Measurements from ENCODE around the gene CKB.

The CKB gene

DNA sequence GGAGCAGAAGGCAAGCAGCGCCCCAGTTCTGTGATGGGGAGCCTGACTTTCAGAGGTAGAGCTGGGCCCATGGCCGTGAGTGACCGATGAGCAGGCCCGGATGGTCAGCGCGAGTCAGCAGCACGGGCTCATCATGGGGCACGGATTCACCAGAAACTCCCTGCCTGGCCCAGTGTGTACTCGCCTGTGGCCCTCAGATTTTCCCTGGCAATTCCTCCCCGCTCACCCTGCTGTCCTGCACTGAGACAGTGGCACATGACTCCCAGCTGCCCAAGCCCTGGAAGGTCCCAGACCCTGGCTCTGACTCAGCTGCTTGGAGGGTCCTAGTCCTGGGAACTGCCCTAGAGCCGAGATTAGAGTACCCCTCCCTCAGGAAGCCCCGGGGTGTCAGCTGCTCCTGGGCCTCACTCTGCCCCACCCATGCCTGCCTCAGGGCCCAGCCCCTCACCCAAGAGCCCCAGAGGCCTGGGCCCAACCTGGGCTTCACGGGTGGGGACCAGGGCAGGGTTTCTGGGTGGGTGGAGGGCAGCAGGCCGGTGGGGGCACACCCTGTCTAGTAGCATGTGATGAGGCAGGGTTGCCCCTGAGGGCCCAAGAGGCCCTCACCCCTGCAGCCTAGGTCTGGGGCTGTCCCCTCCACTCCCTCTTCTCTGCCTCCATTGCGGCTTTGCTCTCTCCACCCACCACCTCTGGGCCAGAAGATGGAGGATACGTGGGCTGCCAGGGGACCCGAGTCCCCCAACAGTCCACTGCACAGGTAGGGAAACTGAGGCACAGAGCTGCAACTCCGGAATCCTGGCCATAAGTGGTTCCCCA, 14.8 kb upstream of the CKB start:
- DNase-seq: no peak

DNA sequence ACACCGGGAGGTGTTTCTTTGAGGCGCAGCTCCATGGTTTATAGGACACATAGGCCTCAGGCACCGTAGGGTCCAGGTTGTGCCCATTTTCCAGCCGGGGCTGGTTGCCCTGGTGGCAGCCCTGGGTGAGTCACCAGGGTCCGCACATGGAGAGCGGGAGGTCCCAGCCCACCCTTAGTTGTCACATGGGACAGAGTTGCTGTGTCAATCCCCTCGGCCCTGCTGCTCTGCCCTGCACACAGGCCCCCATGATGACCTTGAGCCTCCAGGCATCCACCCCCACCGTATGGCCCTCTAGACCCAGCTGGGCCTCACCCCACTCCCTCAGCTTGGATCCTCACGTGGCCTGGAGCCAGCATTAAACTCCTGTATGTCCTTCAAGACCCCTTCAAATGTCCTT, 14.1 kb upstream of the CKB start:
- DNase-seq: no peak

DNA sequence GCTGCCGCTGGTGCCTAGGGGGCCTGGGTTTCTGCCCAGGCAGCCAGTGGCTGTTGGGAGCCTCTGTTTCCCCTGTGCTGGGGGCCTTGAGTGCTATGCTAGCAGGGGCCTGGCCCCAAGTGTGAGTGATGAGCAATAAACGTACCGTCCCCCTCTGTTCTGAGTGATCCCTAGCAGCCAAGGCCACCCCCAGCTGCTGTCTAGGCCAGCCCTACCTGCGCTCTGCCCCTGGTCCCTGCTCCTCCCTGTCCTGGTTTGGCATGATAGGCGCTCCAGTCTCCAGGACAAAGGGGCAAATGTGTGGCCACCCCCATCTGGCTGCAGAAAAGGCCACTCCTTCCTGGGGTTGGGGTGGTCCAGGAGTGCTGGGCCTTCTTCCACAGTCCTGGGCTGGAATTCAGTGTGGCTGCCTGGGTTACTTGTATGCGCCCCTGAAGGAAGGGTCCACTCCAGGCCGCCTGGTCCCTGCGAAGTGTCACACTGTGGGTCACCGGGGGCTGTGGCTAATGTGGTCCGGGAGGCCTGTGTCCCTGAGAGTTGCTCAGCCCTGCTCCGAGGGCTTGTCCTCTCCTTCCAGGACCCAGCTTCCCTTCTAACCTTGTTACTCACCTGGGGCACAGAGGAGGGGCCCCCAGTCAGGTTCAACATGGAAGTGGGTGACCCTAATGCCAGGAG, 13.4 kb upstream of the CKB start:
- no peak for DNase-seq

DNA sequence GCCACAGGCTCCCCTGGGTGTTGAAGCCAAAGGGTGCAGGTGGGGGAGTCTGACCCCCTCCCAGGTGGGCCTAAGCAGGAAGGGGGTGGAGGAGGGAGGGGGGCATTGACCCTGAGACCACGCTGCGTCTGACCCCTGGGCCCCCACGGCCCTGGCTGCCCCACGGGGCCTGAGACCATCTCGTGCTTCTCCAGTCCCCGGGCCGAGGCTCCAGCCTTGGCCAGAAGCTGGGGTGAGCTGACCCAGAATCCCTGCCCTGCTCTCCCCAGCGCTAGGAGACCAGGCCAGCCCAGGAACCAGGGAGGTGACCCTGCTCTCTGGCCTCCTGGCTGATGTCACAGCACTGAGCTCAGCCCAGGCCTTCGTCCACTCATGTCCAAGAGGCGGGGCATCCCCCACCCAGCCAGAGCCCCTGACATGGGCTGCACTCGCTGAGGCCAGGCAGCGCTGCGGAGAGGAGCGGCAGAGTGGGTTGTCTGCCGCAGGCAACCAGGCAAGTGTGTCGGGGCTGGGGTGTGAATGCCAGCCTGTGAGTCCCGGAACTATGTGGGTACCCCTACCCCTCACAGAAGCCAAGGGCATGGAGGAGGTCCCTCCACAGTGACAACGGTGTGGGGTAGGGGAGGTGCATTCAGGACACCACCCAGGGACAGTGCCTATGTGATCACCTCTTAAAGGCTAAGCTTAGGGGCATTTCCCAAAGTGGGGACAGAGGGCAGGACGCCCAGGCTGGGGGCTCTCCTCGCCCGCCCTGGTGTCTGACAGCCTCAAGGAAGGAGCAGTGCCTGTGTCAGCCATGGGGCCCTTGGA, 12.7 kb upstream of the CKB start:
- DNase-seq: no peak

DNA sequence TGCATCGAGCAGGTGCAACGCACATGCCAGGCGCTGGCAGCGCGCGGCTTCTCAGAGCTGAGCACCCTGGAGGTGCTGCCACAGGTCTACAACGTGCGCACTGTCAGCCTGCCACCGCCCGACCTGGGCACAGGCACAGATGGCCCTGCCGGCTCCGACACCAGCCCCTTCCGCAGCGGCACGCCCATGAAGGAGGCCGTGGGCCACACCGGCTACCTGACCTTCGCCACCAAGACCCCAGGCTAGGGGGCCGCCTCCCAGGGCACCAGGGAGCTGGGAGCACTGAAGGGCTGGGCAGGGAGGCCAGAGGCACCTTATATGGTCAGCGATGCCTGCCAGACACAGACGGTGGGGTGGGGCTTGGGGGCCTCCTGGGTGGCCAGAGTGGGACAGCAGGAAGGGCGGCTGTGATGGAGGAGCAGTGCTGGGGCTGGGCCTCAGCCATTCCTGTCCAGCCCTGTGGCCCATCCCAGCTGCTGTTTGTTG, 12.0 kb upstream of the CKB start:
- no peak for DNase-seq

DNA sequence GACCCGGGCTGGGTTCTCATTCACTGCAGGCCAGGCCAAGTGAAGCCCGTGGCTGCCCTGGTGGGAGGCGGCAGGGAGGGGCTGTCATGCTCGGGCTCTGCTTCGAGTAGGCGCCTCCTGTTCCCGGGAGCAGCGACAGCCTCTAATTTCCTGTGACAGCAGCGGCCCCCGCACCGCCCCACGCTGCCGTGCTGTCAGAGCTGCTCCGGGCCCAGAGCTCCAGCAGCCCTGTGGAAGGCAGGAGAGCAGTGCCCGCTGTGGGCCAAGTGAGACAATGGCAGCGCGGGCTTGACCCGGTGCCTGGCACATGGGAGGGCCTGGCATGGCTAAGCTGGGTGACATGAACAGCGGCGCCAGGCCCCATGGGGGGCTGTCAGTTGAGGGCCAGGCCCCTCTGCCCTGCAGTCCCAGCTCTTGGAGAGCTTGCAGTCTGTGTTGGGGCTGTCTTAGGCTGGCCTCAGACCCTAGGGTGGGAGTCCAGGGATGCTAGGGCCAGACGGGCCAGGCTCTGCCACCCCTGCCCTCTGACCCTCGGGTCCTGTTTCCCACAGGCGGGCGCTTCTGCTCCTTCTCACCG, 11.5 kb upstream of the CKB start:
- no peak for DNase-seq

DNA sequence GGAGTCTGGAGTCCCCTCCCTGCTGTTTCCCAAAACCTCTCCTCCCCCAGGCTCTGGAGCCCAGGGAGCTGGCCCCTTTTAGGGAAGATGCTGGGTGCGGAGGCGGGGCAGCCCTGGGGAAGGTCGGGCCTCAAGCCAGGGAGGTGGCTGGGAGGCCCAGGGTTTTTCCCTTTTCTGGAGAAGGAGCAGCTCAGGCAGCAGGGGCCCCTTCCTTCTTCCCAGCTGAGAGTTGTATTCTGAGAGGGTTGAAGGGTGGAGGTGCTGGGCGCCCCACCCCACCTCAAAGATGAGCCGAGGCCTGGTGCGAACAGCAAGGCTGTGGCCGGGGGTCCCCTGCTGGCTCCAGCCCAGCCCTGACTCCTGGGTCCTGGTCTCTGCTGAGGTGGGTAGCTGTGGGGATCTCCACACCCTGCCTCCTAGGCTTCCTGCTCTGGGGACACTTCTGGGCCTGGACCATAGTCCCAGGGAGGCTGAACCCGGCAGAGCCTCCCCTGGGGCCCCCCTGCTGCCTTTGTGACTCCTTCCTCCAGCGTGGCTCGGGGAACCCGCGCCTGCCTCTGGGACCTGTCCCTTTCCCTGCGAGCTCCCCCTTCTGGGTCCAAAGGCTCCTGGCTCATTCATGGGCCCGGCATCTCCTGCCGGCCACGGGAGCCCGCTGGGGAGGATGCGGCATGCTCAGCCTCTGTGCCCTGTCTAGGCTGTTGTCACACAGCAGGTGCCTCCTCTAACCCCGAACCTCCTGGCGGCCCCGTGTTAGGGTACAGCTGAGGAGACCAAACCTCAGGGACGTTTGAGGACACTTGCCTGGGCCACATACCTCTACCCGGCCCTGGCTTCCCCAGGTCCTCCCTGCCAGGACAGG, 10.7 kb upstream of the CKB start:
- no peak for DNase-seq

DNA sequence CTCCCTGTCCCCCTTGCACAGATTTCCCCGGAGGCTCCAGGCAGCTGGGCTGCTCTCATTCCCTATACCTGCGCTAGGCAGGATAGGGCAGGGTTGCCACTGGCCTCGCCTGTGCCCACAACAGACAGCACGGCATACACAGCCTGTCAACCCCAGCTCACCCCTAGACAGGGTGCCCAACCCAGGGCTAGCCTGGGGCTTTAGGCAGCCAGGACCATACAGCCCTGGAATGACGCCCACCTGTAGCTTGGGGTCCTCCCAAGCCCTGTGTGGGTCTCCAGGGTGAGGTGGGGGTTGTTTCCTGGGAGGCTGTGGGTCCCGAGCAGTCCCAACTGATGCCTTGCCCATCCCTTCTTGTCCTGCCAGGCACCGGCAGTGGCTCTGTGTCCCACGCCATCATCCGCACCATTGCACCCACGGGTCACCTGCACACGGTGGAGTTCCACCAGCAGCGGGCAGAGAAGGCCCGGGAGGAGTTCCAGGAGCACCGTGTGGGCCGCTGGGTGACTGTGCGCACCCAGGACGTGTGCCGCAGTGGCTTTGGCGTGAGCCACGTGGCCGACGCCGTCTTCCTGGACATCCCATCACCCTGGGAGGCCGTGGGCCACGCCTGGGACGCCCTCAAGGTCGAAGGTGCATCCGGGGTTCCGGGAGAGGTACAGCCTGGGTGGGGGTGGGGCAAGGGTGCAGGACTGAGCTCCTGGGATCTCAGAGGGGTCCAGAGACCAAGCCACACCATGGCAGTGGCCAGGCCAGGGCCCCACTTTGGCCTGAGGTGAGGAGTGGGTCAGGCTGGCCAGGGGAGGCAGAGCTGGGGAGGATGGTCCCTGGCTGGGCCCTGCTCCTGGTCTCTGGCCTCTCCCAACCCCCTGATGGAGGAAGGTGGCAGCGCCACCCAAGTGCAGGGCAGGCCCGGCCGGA, 9.8 kb upstream of the CKB start:
- no peak for DNase-seq

DNA sequence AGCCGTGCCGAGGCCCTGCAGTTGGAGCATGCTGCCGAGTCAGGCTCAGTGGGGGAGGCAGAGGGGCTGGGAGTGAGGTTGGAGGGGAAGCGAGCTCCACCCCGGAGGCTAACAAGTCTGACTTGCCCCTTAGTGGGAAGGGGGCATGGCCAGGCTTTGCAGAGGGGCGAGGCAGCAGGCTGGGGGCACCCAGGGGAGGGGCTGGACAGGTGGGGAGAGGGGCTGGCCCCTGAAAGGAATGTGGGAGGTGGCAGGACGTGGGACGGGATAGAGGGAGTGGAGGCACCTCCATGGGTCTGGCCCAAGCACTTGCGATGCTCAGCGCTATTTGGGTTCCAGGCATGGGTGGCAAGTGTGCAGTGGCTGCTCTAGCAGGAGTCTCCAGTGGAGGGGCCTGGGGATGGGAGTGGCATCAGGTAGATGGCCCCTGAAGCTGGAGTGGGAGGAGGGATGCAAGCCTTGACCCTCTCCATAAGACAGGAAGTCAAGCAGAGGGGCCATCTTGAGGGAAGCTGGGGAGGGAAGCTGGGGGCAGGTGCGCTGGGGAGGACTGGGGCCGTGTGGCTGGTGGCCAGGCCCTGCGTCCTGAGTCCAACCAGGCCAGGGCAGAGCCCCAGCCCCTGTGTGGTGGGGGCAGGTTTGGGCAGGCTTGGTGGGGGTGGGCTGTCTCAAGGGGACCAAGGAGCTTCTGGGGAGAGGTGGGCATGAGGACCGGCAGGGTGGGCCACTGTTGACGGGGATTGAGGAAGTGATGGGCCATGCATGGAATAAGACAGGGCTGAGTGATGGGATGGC, 9.0 kb upstream of the CKB start:
- DNase-seq: no peak

DNA sequence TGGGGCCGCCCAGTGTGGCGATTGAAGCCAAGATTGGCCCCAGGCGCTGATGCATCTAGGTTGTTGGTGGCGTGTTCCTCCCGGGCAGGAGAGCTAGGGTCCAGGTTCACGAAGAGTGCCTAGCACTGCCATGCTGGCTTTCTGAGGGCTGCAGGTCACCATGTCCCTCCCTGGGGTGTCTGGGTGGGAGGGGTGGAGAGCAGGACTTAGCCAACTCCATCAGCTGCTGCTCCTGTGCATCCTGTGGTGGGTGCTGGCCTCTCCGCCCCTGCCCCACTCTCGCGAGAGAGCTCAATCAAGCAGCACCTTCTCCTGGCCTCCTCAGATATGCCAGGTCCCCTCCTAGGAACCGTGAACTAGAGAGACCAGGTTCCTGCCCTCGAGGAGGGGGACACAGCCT, 8.2 kb upstream of the CKB start:
- DNase-seq: no peak

DNA sequence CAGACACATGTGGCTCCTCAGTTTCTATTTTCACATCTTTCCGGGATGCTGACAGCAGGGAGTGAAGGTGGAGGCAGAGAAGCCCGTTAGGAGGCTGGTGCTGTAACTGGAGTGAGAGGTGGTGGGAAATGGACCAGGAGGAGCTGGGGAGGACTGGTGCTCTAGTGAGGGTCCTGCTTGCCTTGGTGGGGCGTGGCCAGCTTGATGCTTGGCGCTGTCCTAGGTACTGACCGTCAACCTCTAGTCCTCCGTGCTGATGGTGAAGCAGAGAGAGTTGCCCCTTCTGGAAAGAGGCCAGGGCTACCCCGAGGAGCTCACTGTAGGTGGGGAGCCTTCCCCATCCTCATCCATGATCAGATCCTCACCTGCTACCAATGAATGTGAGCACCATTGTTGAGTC, 7.8 kb upstream of the CKB start:
- no peak for DNase-seq

DNA sequence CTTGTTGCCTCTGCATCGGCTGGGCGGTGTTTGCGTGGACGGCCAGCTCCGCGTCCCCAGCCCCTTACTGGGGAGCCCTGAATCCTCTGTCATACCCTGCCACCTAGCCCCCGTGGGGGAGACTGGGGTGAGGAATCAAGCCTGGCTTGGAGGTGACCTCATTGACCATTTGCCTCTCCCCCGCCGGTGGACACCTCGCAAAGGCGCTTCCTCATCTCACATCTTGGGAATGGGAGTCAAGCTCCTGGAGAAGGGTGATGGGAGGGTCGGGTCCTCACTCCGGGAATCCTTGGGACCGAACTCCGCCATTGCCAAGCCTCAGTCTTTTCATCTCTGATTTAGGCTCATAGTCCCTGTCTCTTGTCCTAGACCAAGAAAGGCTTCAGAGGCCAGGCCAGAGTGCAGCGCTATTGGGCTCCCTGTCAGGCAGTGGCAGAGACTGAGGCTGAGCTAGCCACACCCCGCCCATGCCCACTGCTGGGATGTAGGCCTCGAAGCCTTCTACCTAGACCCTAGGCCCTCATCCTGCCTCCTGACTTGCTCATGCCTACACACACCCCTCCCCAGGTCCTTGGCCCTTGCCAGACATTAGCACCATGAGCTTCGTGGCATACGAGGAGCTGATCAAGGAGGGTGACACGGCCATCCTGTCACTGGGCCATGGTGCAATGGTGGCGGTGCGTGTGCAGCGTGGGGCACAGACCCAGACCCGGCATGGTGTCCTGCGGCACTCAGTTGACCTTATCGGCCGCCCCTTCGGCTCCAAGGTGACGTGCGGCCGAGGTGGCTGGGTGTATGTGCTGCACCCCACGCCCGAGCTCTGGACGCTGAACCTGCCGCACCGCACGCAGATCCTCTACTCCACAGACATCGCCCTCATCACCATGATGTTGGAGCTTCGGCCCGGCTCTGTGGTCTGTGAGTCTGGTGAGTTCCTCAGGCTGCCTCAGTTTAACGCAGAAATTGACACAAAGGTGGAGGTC, 7.0 kb upstream of the CKB start:
- no peak for DNase-seq

DNA sequence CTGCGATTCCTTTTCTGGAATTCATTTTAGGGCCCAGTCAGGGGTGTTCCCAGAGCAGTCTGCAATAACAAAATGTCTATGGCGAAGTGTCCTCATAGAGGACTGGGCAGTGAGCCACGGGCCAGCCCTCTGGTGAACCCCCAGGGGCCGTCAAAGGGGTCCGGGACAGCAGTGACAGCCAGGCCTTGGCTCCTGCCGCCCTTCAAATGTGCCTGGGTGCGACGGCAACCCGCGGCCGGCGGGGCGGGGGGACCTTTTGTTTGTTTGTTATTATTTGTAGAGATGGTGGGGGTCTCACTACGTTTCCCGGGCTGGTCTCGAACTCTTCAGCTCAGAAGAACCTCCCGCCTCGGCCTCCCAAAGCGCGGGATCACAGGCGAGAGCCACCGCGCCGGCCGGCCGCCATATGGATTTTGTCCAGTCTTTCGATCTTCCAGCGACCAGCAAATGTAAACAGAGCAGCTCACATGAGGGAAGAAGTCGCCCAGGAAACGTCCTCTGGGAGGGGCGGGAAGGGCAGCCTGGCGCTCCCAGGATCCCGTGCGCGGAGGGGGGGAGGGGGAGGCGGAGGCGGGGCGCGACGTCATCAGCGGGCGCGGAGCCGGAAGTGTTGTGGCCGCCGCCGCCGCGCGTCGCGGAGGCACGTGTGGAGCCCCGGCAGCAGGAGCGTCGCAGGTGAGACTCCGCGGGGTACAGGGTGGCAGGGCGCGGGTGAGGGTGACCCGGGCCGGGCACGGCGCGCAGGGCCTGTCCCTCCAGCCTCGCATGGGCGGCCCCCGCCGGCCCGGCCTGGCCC, 6.2 kb upstream of the CKB start, which contains the start of gene TRMT61A:
Gene TRMT61A, plus strand, starts transcription at position 610 of the 796 bp plus-strand sequence. CDS start 783 bp downstream, outside the sequence.
- peak; percentile 80 to 84 for DNase-seq

DNA sequence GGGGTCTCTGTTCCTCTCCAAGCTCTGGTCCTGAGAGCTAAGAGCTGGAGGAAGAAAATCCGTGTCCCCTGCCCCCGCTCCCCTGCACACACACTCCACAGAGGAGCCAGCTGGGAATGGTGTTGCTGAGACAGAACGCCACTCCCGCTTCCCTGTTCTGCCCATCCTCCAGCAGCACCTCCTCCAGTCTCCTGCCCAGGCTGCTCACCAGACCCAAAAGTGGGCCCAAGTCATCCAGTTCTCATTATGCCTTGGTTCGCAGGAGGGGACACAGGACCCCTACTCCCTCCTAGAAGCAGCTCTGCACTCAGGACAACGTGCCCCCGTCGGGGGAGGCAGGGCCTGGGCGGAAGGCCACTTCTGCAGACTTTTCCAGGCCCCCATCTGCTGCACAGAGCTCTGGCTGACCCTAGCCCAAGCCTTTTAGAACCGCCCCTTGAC, 5.5 kb upstream of the CKB start:
- DNase-seq: no peak

DNA sequence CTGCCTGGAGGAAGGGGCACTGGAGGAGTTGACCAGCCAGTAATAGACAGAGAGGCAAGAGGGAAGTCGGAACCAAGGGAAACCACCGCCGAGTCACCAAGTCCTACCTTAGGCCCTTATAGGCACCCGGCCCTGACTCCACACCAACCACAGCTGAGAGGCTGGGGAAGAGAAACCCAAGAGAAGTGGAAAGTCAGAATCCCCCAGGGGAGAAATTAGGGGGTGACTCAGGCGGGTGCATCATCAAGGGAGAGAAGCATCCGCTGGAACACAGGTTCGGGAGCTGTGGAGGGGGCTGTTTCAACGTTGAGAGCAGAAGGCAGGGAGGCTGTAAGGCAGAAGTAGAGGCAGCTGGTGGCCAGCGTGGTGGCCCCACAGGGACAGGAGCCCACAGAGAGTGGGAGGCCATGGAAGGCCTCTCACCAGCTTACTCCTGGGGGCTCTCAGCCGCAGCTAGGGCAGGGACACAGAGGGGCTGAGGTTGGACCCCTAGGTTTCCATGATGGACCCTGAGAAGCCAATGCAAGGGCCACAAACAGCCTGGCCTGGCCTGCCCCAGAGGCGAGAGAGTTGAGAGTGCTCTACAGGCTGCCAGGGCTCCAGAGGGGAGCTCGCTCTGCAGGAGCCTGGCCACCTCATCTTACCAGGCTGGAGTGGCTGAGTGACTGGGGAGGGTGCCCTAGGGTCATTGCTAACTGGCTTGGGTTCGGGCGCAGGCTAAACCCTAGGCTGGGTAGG, 4.9 kb upstream of the CKB start:
- no peak for DNase-seq

DNA sequence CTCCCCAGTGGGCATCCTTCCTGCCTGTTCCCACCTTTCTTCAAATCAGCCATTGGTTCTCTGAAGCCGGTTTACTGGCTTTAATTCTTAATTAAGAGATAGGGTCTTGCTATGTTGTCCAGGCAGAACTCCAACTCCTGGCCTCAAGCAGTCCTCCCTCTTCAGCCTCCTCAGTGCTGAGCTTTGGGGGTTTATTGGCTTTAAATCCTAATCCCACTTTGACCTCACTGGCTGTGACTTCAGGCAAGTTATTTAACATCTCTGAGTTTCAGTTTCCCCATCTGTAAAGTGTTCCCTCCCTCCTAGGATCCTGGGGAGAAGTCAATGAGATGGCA, 4.3 kb upstream of the CKB start:
- no peak for DNase-seq

DNA sequence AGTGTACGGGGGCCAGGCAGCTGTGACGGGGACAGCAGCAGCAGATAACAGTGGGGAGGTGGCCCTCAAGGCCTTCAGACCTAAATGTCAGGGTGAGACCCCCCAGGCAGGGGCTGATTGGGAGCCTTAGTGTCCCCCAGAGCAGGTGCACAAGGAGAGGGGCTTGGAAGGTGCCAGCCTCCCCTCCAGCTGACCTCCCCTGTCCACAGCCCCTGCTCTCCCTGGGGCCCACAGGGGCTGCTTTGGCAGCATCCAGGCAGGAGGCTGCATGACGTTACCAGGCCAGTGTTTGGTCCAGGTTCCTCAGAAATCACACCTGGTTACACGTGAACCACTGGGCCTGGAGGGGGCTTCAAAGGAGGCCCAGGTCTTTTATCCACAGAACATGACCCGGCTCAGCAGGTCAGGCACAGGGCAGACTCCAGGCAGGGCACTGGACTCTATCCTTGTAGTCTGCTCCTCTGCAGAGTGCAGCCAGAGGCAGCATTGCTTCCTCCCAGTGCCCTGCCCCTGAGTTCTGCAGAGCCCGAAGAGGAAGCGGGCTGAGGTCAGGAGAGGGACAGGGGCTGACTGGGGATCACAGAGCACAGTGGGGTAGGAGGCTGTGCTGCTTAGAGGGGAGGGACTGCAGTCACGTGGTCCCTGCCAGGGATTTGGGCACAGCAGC, 3.8 kb upstream of the CKB start:
- no peak for DNase-seq

Data from NCI-H1930 (cell line).